ENCODE results near the gene TMEM43.

TMEM43 gene

GRCh38 chr3:14127516-14128161 is 2.8 kb downstream of the TMEM43 start:
- no peak for DNase-seq (ENCODE audit: low spot score)
- no peak for TF ChIP-seq CTCF (IDR thresholded peaks at IDR 0.05; ENCODE audit: borderline replicate concordance, control extremely low read depth, extremely low read depth, insufficient read depth, missing control alignments)
- in situ Hi-C loops (cut with MboI; ENCODE audit: low sequenced_read_pairs, unreplicated experiment) = no loop called here

DNA sequence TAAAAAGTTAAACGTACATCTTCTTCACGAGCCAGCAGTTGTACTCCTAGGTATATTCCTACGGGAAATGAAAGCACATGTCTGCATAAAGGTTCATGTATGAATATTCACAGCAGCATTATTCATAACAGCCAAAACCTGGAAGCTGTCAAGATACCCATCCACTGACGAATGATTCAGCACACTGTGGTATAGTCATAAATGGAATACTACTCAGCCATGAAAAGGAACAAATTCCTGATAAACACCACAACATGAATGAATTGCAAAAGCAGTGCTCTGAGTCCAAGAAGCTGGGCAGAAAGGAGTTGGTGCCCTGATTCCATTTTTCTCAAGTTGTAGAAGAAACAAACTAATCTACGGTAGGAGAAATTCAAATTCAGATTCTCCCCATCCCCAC is 3.9 kb downstream of the TMEM43 start:
- DNase-seq (ENCODE audit: low spot score) = no peak
- no peak for TF ChIP-seq CTCF (IDR thresholded peaks at IDR 0.05; ENCODE audit: borderline replicate concordance, control extremely low read depth, extremely low read depth, insufficient read depth, missing control alignments)
- in situ Hi-C loops (cut with MboI; ENCODE audit: low sequenced_read_pairs, unreplicated experiment) = no loop called here

- no peak for TF ChIP-seq CTCF (IDR thresholded peaks at IDR 0.05; ENCODE audit: borderline replicate concordance, control extremely low read depth, extremely low read depth, insufficient read depth, missing control alignments)
- no peak for DNase-seq (ENCODE audit: low spot score)
- in situ Hi-C loops (cut with MboI; ENCODE audit: low sequenced_read_pairs, unreplicated experiment) = no loop called here
Observed at GRCh38 chr3:14129296-14129695, 4.4 kb downstream of the TMEM43 start.

- in situ Hi-C loops (cut with MboI; ENCODE audit: low sequenced_read_pairs, unreplicated experiment) = no loop called here
- DNase-seq (ENCODE audit: low spot score) = no peak
- TF ChIP-seq CTCF (IDR thresholded peaks at IDR 0.05; ENCODE audit: borderline replicate concordance, control extremely low read depth, extremely low read depth, insufficient read depth, missing control alignments) = no peak
Observed at GRCh38 chr3:14130230-14130629, 5.4 kb downstream of the TMEM43 start.

DNA sequence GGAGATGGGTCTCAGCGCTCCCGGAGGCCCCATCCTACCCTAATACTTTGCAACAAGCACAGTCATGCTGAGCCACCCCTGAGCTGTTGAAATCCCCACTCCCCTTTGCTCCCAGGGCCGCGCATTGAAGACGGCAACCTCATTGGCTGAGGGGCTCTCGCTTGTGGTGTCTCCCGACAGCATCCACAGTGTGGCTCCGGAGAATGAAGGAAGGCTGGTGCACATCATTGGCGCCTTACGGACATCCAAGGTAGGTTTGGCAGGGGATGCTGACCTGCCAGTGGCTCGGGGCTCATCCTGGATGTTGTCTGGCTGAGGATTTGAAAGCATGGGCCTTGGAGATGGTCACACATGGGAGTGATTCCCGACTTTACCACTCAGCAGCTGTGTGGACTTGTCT is 5.9 kb downstream of the TMEM43 start:
- in situ Hi-C loops (cut with MboI; ENCODE audit: low sequenced_read_pairs, unreplicated experiment) = no loop called here
- no peak for TF ChIP-seq CTCF (IDR thresholded peaks at IDR 0.05; ENCODE audit: borderline replicate concordance, control extremely low read depth, extremely low read depth, insufficient read depth, missing control alignments)
- no peak for DNase-seq (ENCODE audit: low spot score)

DNA sequence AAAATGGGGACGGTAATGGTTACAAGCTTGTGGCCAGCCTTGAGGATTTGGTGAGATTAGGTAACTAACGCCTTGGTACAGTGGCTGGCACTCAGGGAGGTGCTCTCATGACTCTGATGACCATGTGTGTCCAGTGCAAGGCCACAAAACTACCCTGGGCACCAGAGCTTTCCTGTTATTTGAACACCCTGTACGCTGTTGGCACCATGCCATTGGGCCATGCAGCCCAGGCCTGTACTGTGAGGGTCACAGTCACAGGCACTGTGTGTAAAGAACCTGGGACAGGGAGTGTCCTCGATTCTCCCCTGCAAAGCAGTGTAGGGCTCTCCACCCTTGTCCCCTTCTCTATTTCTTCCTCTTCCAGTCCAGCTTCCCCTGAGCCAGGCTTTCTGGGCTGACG is 6.3 kb downstream of the TMEM43 start:
- no peak for TF ChIP-seq CTCF (IDR thresholded peaks at IDR 0.05; ENCODE audit: borderline replicate concordance, control extremely low read depth, extremely low read depth, insufficient read depth, missing control alignments)
- in situ Hi-C loops (cut with MboI; ENCODE audit: low sequenced_read_pairs, unreplicated experiment) = no loop called here
- no peak for DNase-seq (ENCODE audit: low spot score)

All from GM13976 (cell line).